CD4-positive, alpha-beta T cell treated with Interleukin-21 for 1 hour (primary cell): Measurements from ENCODE around the gene MAGIX.

Source experiments
- DNase-seq: peaks from one replicate; pipeline ENCODE4 v3.0.0-alpha.2; 2020

The MAGIX gene

GRCh38 chrX:49209434-49210251 lies 47.1 kb downstream of the MAGIX start:
- no peak for DNase-seq

DNA sequence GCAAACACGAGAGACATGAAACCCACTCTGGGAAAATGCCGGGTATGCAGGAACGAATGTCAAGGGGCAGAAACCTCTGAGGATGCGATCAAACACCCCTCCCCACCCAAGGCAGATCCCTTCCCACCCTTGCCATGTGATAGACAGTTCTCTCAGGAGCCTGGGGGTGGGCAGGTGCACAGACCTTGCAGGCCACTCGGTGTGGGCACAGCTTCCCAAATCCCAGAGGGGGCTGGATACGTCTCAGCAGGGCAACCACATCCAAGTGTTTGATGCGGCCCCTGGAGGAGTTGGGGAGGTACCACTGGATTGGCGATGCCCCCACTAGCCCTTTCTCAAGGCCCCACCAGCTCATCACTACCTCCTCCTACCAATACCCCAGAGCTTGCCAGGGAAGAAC lies 47.8 kb downstream of the MAGIX start:
- no peak for DNase-seq

DNA sequence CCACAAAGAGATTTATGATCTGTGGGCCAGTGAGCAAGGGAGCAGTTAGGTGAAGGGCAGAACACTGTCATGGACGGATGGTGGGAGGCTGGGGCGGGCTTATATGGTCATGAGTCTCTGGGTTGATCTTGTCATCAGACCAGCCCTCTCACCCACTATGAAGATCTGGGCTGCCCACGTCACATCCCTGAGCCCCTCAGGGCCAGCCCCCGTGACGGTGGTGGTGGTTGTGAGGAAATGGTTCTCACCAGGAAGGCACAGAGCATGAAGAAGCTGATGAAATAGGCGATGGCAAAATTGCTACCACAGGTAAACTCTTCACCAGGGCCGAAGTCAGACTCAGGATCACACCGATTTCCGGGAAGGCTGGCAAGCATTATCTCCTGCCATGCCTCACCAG lies 48.5 kb downstream of the MAGIX start:
- no peak for DNase-seq

DNA sequence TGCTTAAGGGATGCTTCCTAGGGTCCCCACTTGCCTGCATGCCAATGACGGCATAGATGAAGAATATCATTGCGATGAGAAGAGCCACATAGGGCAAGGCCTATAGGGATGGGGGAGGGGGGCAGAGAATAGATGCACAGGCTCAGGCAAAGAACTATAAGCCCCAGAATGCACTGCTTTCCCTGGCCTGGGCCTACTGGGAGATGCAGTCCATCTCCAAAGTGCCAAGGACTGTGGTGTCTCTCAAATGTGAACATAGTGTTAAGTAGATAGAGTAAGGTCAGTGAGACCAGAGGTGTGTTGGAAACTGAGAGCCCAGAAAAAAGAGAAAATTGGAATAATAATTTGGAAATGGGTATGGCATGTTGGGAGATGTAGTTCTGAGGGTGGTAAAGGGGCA lies 49.7 kb downstream of the MAGIX start:
- DNase-seq: no peak

GRCh38 chrX:49212861-49213260 lies 50.3 kb downstream of the MAGIX start:
- no peak for DNase-seq

DNA sequence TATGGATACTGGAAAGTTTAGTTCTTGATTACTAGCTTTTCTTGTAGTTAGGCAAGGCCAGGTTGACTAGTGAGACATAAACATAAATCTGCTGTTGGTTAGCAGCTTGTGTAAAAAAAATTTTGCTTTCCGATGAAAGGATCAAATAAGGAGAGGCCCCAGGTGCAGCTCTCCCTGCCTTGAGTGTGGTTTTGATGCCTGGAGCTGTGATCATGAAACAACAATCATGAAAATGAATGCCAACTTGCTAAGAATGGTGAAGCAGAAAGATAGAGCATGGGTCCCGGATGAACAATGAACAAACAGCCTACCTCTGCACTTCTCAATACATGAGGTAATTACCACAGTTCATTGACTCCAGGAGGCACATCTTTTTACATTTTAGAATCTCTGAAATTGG lies 51.9 kb downstream of the MAGIX start:
- DNase-seq: no peak

DNA sequence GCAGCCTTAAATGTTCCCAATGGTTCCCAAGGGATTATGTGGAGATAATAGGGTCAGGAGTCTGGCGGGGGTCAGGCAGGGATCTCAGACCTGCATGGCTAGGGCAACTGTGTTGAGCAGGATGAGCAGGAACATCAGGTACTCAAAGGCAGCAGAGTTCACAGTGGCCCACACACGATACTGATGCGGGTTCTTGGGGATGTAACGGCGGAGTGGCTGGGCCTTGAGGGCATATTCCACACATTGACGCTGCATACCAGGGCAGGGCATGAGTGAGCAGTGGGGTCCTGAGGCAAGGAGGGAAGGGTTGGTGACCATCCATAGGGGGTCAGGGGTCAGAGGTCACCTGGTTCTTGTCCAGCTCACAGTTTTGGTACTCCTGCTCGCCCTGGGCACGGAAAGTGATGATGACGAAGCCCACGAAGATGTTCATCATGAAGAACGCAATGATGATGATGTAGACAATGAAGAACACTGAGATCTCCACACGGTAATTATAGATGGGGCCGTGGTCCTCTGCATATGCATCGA lies 52.5 kb downstream of the MAGIX start:
- no peak for DNase-seq
